ENCODE data around the gene CDH23.

GRCh38 chr10:71779641-71780040 is 382.9 kb downstream of the CDH23 start:
- TF ChIP-seq CTCF (conservative IDR thresholded peaks at IDR 0.05; ENCODE audit: low read depth, low read length) (no peak), EZH2phosphoT487 (IDR thresholded peaks at IDR 0.05; ENCODE audit: borderline replicate concordance, low read length) (no peak)
